GM10248 (cell line): ENCODE measurements around the gene UQCC2.

ENCODE experiments used
- CTCF ChIA-PET: fragments of 300-600 bp; sonication (Branson Sonifier 250); formaldehyde crosslinking; extraction: SDS; loops from one replicate; lab custom pipeline; 2021; ENCODE audit warnings: antibody characterized with exemption; lab: Yijun Ruan, JAX
- POLR2A ChIA-PET: fragments of 350-650 bp; sonication (Branson Sonifier 250); formaldehyde crosslinking; extraction: SDS; loops from one replicate; lab custom pipeline; 2020; ENCODE audit warnings: antibody characterized with exemption; lab: Yijun Ruan, JAX
- DNase-seq: peaks from one replicate; pipeline ENCODE4 v3.0.0; 2012; ENCODE audit errors: extremely low spot score
- CTCF ChIP-seq: IDR thresholded peaks from 2 replicates; pipeline ENCODE4 v1.5.1; 2012; ENCODE audit warnings: mild to moderate bottlenecking, low read depth; ENCODE audit errors: extremely low read depth, missing control alignments, control extremely low read depth

The UQCC2 gene

GRCh38 chr6:33688451-33689147 is 22.9 kb downstream of the UQCC2 start:
- DNase-seq: no peak
- TF ChIP-seq CTCF: no peak
- CTCF ChIA-PET: interaction anchor here (1.0 to 2.2 kb wide), 3 partner anchors 14 to 98 kb away, joined by 3 to 6 read pairs (median 3); partner anchors contain the start of gene UQCC2
- POLR2A ChIA-PET: no interaction called here

GRCh38 chr6:33688006-33688405 is 23.5 kb downstream of the UQCC2 start:
- ChIA-PET CTCF (interaction anchor here (1.0 to 2.2 kb wide), 3 partner anchors 14 to 98 kb away, joined by 3 to 6 read pairs (median 3); partner anchors contain the start of gene UQCC2), POLR2A (no interaction called here)
- no peak for DNase-seq
- TF ChIP-seq CTCF: no peak

GRCh38 chr6:33686981-33687975 is 24.2 kb downstream of the UQCC2 start:
- DNase-seq: no peak
- CTCF ChIA-PET: interaction anchor here (1.0 to 2.2 kb wide), 6 partner anchors 13 to 97 kb away, joined by 3 to 10 read pairs (median 3); partner anchors contain the start of gene UQCC2
- POLR2A ChIA-PET: interaction anchor here (0.6 kb wide), 1 partner anchor 31 kb away, joined by 3 read pairs; no protein-coding TSS in a partner anchor
- TF ChIP-seq CTCF: no peak

- no peak for TF ChIP-seq CTCF
- CTCF ChIA-PET: interaction anchor here (0.8 to 2.2 kb wide), 5 partner anchors 12 to 101 kb away, joined by 3 to 10 read pairs (median 5); partner anchors contain the start of gene UQCC2
- DNase-seq: no peak
- POLR2A ChIA-PET: interaction anchor here (0.6 kb wide), 1 partner anchor 32 kb away, joined by 3 read pairs; no protein-coding TSS in a partner anchor
Measured at GRCh38 chr6:33686225-33686924, 25.1 kb downstream of the UQCC2 start.

- no peak for DNase-seq
- ChIA-PET POLR2A (no interaction called here), CTCF (interaction anchor here (0.8 to 1.5 kb wide), 2 partner anchors 15 to 100 kb away, joined by 5 to 10 read pairs; no protein-coding TSS in a partner anchor)
- TF ChIP-seq CTCF: no peak
Measured at GRCh38 chr6:33685411-33686224, 25.9 kb downstream of the UQCC2 start.
